ENCODE data around the gene ANKRD24. TPM values are rescaled to one million over a fixed set of nuclear protein-coding genes. Genes with fewer than 3 reads are reported as not detected.

The ANKRD24 gene
- total RNA-seq, 1 experiment from 2014 or later: 0.39 TPM

DNA sequence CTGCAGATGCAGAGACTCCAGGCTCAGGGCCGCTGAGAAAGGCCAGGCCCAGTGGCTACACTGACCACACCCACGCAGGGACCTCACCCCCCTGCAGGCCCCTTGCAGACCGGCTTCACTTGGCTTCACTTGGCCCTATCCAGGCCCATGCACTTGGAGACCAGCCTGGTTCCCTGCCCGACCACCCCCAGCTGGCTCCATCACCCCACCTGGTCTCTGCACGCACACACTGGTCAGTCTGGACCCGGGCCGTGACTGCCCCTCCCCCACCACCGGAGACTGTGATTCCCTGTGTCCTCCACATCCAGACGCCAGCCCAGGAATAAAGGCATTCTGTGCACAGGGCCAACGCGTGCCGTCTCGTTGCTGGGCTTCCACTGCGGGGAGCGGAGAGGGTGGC is 42.0 kb downstream of the ANKRD24 start:
- Histone ChIP-seq H3K4me3 (ENCODE audit: low read depth, low read length) (no peak overlapping the region), H3K36me3 (ENCODE audit: control insufficient read depth, insufficient read depth, low read length) (no peaks in the 10 kb centered on the region), H3K4me1 (peaks cover 7% of the 10 kb centered on the region), H3K27me3 (replicated peaks; ENCODE audit: control insufficient read depth, insufficient read depth, low read length) (no peaks in the 10 kb centered on the region), H3K9me3 (no peaks in the 10 kb centered on the region)
- POLR2A ChIA-PET: no interaction called here
- H3K27ac Mint-ChIP-seq (ENCODE audit: unreplicated experiment): no peak overlapping the region
- no peaks in the 10 kb centered on the region for H3K4me1 Mint-ChIP-seq (ENCODE audit: low read depth, unreplicated experiment)
- H3K9me3 Mint-ChIP-seq (ENCODE audit: unreplicated experiment): no peaks in the 10 kb centered on the region
- DNase-seq: no peak
- CTCF ChIA-PET: no interaction called here
- no peak overlapping the region for H3K4me3 Mint-ChIP-seq (ENCODE audit: unreplicated experiment)
- no TSS peak for BruUV-seq (replicated peaks)
- intact Hi-C loops (cut with micrococcal nuclease; ENCODE audit: unreplicated experiment): no loop called here
- TF ChIP-seq, protein P1, sequence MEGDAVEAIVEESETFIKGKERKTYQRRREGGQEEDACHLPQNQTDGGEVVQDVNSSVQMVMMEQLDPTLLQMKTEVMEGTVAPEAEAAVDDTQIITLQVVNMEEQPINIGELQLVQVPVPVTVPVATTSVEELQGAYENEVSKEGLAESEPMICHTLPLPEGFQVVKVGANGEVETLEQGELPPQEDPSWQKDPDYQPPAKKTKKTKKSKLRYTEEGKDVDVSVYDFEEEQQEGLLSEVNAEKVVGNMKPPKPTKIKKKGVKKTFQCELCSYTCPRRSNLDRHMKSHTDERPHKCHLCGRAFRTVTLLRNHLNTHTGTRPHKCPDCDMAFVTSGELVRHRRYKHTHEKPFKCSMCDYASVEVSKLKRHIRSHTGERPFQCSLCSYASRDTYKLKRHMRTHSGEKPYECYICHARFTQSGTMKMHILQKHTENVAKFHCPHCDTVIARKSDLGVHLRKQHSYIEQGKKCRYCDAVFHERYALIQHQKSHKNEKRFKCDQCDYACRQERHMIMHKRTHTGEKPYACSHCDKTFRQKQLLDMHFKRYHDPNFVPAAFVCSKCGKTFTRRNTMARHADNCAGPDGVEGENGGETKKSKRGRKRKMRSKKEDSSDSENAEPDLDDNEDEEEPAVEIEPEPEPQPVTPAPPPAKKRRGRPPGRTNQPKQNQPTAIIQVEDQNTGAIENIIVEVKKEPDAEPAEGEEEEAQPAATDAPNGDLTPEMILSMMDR (IDR thresholded peaks at IDR 0.05; ENCODE audit: insufficient read depth in 1 of 2, low read depth in 1 of 2, low read length in 1 of 2, severe bottlenecking in 1 of 2, unreplicated experiment in 1 of 2): no peak
- H3K36me3 Mint-ChIP-seq (ENCODE audit: insufficient read depth, unreplicated experiment): no peaks in the 10 kb centered on the region
- no peaks in the 10 kb centered on the region for H3K27me3 Mint-ChIP-seq (ENCODE audit: insufficient read depth, unreplicated experiment)

DNA sequence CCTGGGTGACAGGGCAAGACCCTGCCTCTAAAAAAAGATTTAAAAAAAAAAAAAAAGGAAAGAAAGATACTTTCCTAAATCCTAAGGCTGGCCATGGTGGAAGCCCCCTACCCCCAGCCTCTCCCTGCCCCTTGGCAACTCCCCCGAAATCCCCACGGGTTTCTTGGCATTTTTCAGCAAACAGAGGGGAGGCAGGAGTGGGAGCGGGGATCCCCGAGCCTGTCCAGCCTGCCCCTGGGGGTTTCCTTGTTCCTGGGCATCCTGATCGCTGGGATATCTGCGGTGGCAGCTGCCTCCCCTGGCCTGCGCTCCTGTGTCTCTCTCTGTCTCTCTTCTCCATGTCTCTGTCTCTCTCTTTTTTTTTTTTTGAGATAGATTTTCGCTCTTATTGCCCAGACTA is 43.4 kb downstream of the ANKRD24 start:
- intact Hi-C loops (cut with micrococcal nuclease; ENCODE audit: unreplicated experiment): no loop called here

DNA sequence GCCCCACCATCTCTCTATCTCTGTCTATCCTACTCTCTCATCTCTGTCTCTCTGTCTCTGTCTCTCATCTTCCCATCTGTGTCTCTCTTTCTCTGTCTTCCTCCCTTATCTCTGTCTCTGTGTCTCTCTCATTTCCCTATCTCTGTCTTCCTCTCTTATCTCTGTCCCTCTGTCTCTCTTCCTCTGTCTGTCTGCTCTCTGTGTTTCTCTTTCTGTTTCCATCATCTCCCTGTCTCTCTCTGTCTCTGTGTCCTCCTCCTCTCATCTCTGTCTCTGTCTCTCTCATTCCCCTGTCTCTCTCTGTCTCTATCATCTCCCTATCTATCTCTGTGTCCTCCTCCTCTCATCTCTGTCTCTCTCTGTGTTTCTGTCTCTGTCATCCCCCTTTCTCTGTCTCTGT is 45.3 kb downstream of the ANKRD24 start:
- no peaks in the 10 kb centered on the region for H3K36me3 ChIP-seq (ENCODE audit: control insufficient read depth, insufficient read depth, low read length)
- no peak for DNase-seq
- BruUV-seq (replicated peaks): no TSS peak
- H3K4me1 Mint-ChIP-seq (ENCODE audit: low read depth, unreplicated experiment): no peaks in the 10 kb centered on the region
- peaks cover 11% of the 10 kb centered on the region for H3K4me1 ChIP-seq
- no peaks in the 10 kb centered on the region for H3K9me3 ChIP-seq
- no peaks in the 10 kb centered on the region for H3K27me3 ChIP-seq (replicated peaks; ENCODE audit: control insufficient read depth, insufficient read depth, low read length)
- no peaks in the 10 kb centered on the region for H3K36me3 Mint-ChIP-seq (ENCODE audit: insufficient read depth, unreplicated experiment)
- TF ChIP-seq, protein P1 (IDR thresholded peaks at IDR 0.05; ENCODE audit: insufficient read depth in 1 of 2, low read depth in 1 of 2, low read length in 1 of 2, severe bottlenecking in 1 of 2, unreplicated experiment in 1 of 2): no peak
- intact Hi-C loops (cut with micrococcal nuclease; ENCODE audit: unreplicated experiment): no loop called here
- CTCF ChIA-PET: no interaction called here
- H3K4me3 ChIP-seq (ENCODE audit: low read depth, low read length): no peak overlapping the region
- no peaks in the 10 kb centered on the region for H3K27me3 Mint-ChIP-seq (ENCODE audit: insufficient read depth, unreplicated experiment)
- H3K27ac Mint-ChIP-seq (ENCODE audit: unreplicated experiment): no peak overlapping the region
- no peaks in the 10 kb centered on the region for H3K9me3 Mint-ChIP-seq (ENCODE audit: unreplicated experiment)
- POLR2A ChIA-PET: no interaction called here
- no peak overlapping the region for H3K4me3 Mint-ChIP-seq (ENCODE audit: unreplicated experiment)

More for the DNA sequence above, 43.4 kb downstream of the ANKRD24 start:
- no peak overlapping the region for H3K27ac Mint-ChIP-seq (ENCODE audit: unreplicated experiment)
- H3K4me1 ChIP-seq: peaks cover 11% of the 10 kb centered on the region
- no TSS peak for BruUV-seq (replicated peaks)
- H3K36me3 ChIP-seq (ENCODE audit: control insufficient read depth, insufficient read depth, low read length): no peaks in the 10 kb centered on the region
- no peaks in the 10 kb centered on the region for H3K36me3 Mint-ChIP-seq (ENCODE audit: insufficient read depth, unreplicated experiment)
- H3K4me3 Mint-ChIP-seq (ENCODE audit: unreplicated experiment): no peak overlapping the region
- no peaks in the 10 kb centered on the region for H3K4me1 Mint-ChIP-seq (ENCODE audit: low read depth, unreplicated experiment)
- no peaks in the 10 kb centered on the region for H3K27me3 ChIP-seq (replicated peaks; ENCODE audit: control insufficient read depth, insufficient read depth, low read length)
- H3K9me3 ChIP-seq: no peaks in the 10 kb centered on the region
- DNase-seq: no peak
- no peaks in the 10 kb centered on the region for H3K9me3 Mint-ChIP-seq (ENCODE audit: unreplicated experiment)
- ChIA-PET POLR2A (no interaction called here), CTCF (no interaction called here)
- TF ChIP-seq, protein P1 (IDR thresholded peaks at IDR 0.05; ENCODE audit: insufficient read depth in 1 of 2, low read depth in 1 of 2, low read length in 1 of 2, severe bottlenecking in 1 of 2, unreplicated experiment in 1 of 2): no peak
- no peak overlapping the region for H3K4me3 ChIP-seq (ENCODE audit: low read depth, low read length)
- H3K27me3 Mint-ChIP-seq (ENCODE audit: insufficient read depth, unreplicated experiment): no peaks in the 10 kb centered on the region

All from Caco-2 (cell line).